Left colon (tissue), 2 donors: ENCODE measurements around the gene TMEM115. TPM values are rescaled to one million over a fixed set of nuclear protein-coding genes. Genes with fewer than 3 reads are reported as not detected.

Source experiments
- total RNA-seq, 2 donors: library from RNA; stranded (reverse); fragmentation: NEBNext Ultra II Directional; extraction: Animal tissue kit (Norgen Biotek cat#: 25700); gene quantifications; one replicate each; pipeline ENCODE4 v1.2.1, GENCODE V29; 2021
- donor health status: DM: no; HTN: no; CAD: no.
- donor health status: DM: yes; HTN: yes; CAD: no.

TMEM115 gene
- total RNA-seq, 2 donors from 2014 or later: 44.6 to 48.3 TPM

Other genes starting within 250 kb of the TMEM115 start
- 10 to 100 TPM; 11.5 to 12.1 TPM for gene SEMA3F, start 204.2 kb downstream of the TMEM115 start, total RNA-seq
- not detected for gene GNAT1, start 167.9 kb downstream of the TMEM115 start, total RNA-seq
- not detected for gene SLC38A3, start 154.2 kb downstream of the TMEM115 start, total RNA-seq
- 10 to 100 TPM; 46.1 to 81.3 TPM for gene GNAI2, start 123.3 kb downstream of the TMEM115 start, total RNA-seq
- 100 to 1,000 TPM in 1 of 2 donors, 10 to 100 TPM in 1; 56.8 to 116 TPM for gene SEMA3B, start 90.4 kb downstream of the TMEM115 start, total RNA-seq
- gene LSMEM2, start 80.4 kb downstream of the TMEM115 start, total RNA-seq: not detected
- gene IFRD2, start 67.1 kb downstream of the TMEM115 start, total RNA-seq: 10 to 100 TPM; 48.8 to 68.6 TPM
- gene HYAL3, start 60.1 kb downstream of the TMEM115 start, total RNA-seq: 1 to 10 TPM; 2.2 to 2.8 TPM
- gene NAA80, start 60.1 kb downstream of the TMEM115 start, total RNA-seq: 10 to 100 TPM in 1 of 2 donors, 1 to 10 TPM in 1; 9.8 to 11.2 TPM
- 10 to 100 TPM in 1 of 2 donors, 1 to 10 TPM in 1; 6.9 to 16.4 TPM for gene HYAL1, start 55.9 kb downstream of the TMEM115 start, total RNA-seq
- 10 to 100 TPM; 27.9 to 34.7 TPM for gene HYAL2, start 36.8 kb downstream of the TMEM115 start, total RNA-seq
- gene TUSC2, start 31.3 kb downstream of the TMEM115 start, total RNA-seq: 10 to 100 TPM; 26.7 to 29.1 TPM
- gene RASSF1, start 18.7 kb downstream of the TMEM115 start, total RNA-seq: 10 to 100 TPM; 14.5 to 15.0 TPM
- under 1 TPM; 0.47 to 0.49 TPM for gene ZMYND10, start 13.8 kb downstream of the TMEM115 start, total RNA-seq
- gene NPRL2, start 8.7 kb downstream of the TMEM115 start, total RNA-seq: 10 to 100 TPM; 18.1 to 23.5 TPM
- 10 to 100 TPM; 35.8 to 36.9 TPM for gene CYB561D2, start 8.7 kb downstream of the TMEM115 start, total RNA-seq
- 1 to 10 TPM; 1.9 to 3.2 TPM for gene CACNA2D2, start 144.1 kb upstream of the TMEM115 start, total RNA-seq
- 1 to 10 TPM; 2.1 to 2.8 TPM for gene C3orf18, start 208.2 kb upstream of the TMEM115 start, total RNA-seq
- 10 to 100 TPM; 21.9 to 24.8 TPM for gene HEMK1, start 210.0 kb upstream of the TMEM115 start, total RNA-seq